ENCODE measurements around the gene KIF19.

DNA sequence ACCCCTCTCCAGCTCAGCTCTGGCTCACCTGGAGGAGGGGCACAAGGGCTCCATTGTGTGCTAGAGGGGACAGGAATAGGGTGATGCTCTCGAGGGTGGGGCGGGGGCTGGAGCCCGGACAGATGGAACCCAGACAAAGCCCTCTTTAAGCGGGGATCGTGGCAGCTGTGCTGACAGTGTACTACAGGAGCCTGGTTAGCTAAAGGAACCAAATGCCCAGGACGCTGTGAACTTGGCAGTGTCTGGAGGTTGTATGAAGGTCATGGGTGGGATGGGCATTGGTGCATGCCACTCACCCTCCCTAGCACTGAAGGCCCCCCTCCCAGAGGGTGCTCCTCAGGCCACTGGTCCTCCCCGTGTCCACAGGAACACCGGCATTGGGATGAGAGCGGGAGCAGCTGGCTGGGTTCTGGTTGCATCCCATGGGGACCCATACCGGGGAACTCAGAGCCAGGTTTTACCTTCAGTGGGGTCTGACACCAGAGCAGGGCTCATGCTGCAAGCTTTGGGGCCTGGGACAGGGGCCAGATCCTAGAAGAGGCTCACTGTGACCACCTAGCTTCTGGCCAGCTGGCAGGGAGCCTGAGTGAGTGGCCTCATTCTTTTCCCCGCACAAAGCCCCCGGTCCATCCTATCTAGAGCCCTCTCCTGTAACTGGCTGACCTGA lies 11.9 kb downstream of the KIF19 start:
- TF ChIP-seq EZH2phosphoT487 (conservative IDR thresholded peaks at IDR 0.05; ENCODE audit: low read length): no peak
- no peak for TF ChIP-seq CTCF (IDR thresholded peaks at IDR 0.05; ENCODE audit: insufficient read depth, low read length, poor library complexity, severe bottlenecking)
